GM10266 (cell line): ENCODE data around the gene MAN1C1.

Experiments used
- DNase-seq: peaks from one replicate; pipeline ENCODE4 v3.0.0; 2012; ENCODE audit errors: extremely low spot score
- TF ChIP-seq, protein P1 (sequence below): IDR thresholded peaks from 2 replicates; pipeline ENCODE4 v1.5.1; 2012; ENCODE audit warnings: mild to moderate bottlenecking, low read depth; ENCODE audit not compliant: control insufficient read depth, insufficient read depth; ENCODE audit errors: missing control alignments

Gene MAN1C1

DNA sequence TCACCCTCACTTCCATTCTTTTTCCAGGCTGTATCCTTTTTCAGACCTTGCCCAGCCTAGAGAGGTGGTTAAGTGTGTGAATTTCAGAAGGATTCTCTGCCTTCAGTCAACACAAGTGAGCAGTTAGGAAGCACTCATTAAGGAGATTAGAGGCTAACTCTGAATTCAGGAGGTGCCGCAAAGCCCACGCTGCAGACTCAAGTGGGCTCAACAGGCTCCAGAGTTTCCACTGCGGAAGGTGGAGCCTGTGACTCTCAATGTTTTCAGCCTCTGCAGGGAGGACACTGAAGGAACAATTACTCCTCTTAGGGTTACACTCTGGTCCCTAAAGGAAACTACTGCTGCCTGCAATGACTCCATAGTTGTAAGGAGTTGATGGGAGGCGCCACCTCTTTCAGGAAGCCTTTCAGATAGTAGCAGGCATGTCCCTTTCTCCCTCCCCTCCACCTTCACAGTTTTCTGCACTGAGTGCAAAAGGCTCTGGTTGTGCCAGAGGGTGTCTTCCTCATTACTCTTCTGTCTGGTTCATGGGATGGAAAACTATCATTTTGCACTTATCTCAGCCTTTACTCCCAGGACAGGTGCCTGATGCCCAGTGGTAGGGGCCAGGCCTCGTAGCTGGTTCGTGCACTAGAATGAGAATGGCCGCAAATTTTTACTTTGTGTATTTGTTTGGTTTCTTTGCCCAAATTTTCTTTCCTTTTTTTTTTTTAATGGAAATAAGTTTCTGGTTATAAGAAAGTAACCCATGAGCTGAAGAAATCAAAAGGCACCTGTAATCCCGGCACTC is 128.2 kb downstream of the MAN1C1 start:
- no peak for DNase-seq
- TF ChIP-seq, protein P1, sequence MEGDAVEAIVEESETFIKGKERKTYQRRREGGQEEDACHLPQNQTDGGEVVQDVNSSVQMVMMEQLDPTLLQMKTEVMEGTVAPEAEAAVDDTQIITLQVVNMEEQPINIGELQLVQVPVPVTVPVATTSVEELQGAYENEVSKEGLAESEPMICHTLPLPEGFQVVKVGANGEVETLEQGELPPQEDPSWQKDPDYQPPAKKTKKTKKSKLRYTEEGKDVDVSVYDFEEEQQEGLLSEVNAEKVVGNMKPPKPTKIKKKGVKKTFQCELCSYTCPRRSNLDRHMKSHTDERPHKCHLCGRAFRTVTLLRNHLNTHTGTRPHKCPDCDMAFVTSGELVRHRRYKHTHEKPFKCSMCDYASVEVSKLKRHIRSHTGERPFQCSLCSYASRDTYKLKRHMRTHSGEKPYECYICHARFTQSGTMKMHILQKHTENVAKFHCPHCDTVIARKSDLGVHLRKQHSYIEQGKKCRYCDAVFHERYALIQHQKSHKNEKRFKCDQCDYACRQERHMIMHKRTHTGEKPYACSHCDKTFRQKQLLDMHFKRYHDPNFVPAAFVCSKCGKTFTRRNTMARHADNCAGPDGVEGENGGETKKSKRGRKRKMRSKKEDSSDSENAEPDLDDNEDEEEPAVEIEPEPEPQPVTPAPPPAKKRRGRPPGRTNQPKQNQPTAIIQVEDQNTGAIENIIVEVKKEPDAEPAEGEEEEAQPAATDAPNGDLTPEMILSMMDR, result no peak

- no peak for DNase-seq
- TF ChIP-seq, protein P1, result no peak
Observed at GRCh38 chr1:25746299-25747045, 129.9 kb downstream of the MAN1C1 start.

- TF ChIP-seq, protein P1, result no peak
- no peak for DNase-seq
Observed at GRCh38 chr1:25747046-25747719, 130.6 kb downstream of the MAN1C1 start.

- DNase-seq, result no peak
- TF ChIP-seq, protein P1, result no peak
Observed at GRCh38 chr1:25748531-25749205, 132.1 kb downstream of the MAN1C1 start.

DNA sequence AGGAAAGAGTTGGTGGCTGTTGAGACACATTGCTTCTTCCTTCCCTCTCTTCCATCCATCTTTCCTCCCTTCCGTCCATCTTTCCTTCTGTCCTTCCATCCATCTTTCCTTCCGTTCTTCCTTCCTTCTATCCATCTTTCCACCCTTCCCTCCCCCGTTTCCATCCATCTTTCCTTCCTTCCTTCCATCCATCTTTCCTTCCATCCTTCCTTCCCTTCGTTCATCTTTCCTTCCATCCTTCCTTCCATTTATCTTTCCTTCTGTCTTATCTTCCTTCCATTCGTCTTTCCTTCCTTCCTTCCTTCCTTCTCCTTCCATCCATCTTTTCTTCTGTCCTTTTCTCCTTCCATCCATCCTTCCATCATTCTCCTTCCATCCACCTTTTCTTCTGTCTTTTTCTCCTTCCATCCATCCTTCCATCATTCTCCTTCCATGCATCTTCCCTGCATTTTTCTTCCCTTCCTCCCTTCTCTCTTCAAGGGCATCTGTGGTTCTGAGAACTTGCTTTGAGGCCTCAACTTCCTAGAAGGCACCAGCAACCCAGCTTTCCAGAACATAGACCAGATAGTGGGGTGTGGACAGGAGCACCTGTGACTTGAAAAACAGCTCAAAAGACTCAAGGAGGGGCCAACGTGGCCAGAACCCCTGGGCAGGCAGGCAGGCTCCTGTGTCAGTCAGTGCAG is 134.5 kb downstream of the MAN1C1 start:
- no peak for DNase-seq
- TF ChIP-seq, protein P1, result no peak

DNA sequence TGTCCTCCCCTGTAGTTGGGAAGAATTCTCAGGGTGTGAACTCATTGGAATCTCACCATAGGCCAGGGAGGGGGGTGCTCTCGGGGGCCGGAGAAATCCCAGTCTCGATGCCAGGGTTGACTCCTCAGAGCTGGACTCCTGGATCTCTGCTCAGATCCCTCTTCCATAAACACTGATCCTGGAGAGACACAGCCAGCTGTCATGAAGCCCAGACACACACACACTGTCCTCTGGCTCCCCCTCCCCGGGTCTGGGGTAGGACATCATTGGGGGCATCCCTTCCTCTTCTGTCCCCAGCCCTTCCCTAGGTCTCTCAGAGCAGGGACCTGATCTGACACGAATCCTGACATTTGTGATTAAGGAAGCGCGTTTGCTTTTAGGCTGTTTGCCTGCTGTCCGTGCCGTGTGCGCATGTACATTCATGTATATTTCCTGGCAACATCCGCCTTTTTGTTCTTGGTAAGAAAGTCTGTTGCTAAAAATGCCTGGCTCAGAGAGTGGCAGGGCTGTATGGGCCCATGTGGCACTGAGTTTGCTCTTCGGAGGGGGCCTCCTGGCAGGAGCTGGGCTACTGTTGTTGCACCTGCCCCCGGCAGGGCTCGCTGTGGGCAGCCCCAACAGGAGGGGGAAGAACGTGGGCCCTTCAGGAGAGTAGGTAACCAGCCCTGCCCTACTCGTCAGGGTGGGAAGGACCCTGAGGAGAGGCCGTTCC is 138.0 kb downstream of the MAN1C1 start:
- TF ChIP-seq, protein P1, result peak; percentile 27
- no peak for DNase-seq
